Tibial artery (tissue), 4 donors: ENCODE results near the gene CADM2.

Source experiments
- DNase-seq, 2 donors: peaks; one replicate each; pipeline ENCODE4 v3.0.0-alpha.2; 2019
- H3K27ac ChIP-seq, 2 donors: fragments of 200-600 bp; sonication (generic) in 1 of 2; 1 replicate in 1 of 2; 2 replicates in 1 of 2; pipeline ENCODE4 v1.5.1; 2018 to 2019; ENCODE audit warnings: mild to moderate bottlenecking in 1 of 2
- H3K27me3 ChIP-seq, 2 donors: fragments of 200-600 bp; sonication (generic) in 1 of 2; one replicate each; pipeline versions ENCODE4 v1.5.1 to v1.6.0; 2016 to 2019
- H3K36me3 ChIP-seq, 3 donors: fragments of 200-600 bp; sonication (generic) in 2 of 3; one replicate each; pipeline ENCODE4 v1.5.1; 2016 to 2019; ENCODE audit warnings: mild to moderate bottlenecking in 2 of 3
- H3K4me1 ChIP-seq, 4 donors: fragments of 200-600 bp; sonication (generic) in 2 of 4; 1 replicate in 3 of 4; 2 replicates in 1 of 4; pipeline ENCODE4 v1.5.1; 2016 to 2019
- H3K4me3 ChIP-seq, 2 donors: fragments of 200-600 bp; sonication (generic) in 1 of 2; 1 replicate in 1 of 2; 2 replicates in 1 of 2; pipeline ENCODE4 v1.5.1; 2018 to 2019; ENCODE audit warnings: mild to moderate bottlenecking in 2 of 2
- H3K9me3 ChIP-seq, 3 donors: fragments of 200-600 bp; sonication (generic) in 1 of 3; one replicate each; pipeline ENCODE4 v1.5.1; 2016 to 2019
- CTCF ChIP-seq, 2 experiments: fragments of 200-600 bp in 1 of 2; fragments of 450-650 bp in 1 of 2; IDR thresholded peaks; one replicate each; pipeline ENCODE4 v1.5.1; 2017 to 2019; ENCODE audit warnings: antibody characterized with exemption in 2 of 2, mild to moderate bottlenecking in 1 of 2, moderate library complexity in 1 of 2
- intact Hi-C: fragments of 100-400 bp; cut with DNase I; formaldehyde crosslinking; loops from one replicate; pipeline ENCODE4 v1.15.0; 2023; ENCODE audit warnings: low total_unique reads

CADM2 gene

DNA sequence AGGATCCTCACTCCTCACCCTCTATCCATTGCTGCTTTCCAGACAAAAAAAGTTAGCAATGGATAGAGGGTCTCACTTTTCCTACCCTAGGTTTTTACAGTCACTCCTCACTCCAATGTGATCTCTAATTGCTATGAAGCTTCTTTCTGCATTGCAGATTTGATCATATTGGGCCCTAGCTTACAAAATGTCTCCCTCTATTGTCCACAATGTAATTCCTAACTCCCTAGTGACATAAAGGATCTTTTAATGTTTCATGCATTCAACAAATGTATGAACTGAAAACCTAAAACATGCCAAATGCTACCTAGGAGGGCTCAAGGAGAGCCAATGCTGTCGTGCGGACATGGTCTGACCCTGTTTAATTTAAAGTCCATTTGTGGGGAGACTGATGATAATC lies 234.8 kb downstream of the CADM2 start:
- Histone ChIP-seq H3K4me1 (no peaks in the 10 kb centered on the region), H3K27ac (no peak overlapping the region), H3K36me3 (no peaks in the 10 kb centered on the region), H3K27me3 (no peaks in the 10 kb centered on the region), H3K4me3 (no peak overlapping the region), H3K9me3 (no peaks in the 10 kb centered on the region)
- TF ChIP-seq CTCF (IDR thresholded peaks at IDR 0.05): no peak
- DNase-seq: no peak
- intact Hi-C loops: no loop called here

DNA sequence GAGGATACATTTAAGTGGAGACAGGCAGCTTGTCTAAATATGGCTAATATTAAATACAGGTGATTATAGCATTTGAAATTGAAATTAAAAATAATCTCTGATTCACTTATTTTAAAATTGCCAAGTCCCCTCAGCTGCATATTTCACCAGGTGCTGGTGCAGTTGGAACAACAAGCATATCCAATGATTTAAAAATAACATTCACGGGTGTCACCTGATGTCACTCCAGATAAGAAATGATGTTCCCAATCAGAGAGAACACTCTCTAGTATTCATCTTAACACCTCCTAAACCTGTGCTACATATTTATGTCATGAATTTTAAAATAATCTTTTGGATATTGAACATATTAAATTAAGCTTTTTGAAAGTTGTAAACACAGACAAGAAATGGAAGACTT lies 249.9 kb downstream of the CADM2 start:
- no peaks in the 10 kb centered on the region for H3K36me3 ChIP-seq
- no peak overlapping the region for H3K4me3 ChIP-seq
- no peak for TF ChIP-seq CTCF (IDR thresholded peaks at IDR 0.05)
- H3K9me3 ChIP-seq: no peaks in the 10 kb centered on the region
- H3K27ac ChIP-seq: no peak overlapping the region
- H3K27me3 ChIP-seq: no peaks in the 10 kb centered on the region
- intact Hi-C loops: no loop called here
- DNase-seq: no peak
- H3K4me1 ChIP-seq: no peaks in the 10 kb centered on the region

DNA sequence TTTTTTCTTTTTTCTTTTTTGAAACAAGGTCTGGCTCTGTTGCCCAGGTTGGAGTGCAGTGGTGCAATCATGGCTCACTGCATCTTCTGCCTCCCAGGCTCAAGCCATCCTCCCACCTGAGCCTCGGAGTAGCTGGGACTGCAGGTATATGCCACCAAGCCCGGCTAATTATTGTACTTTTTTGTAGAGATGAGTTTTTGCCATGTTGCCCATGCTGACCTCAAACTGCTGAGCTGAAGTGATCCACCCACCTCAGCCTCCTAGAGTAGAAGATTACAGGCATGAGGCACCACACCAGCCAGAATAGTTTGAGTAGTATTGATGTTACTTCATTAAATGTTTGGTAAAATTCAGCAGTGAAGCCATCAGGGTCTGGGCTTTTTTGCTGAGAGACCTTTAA lies 251.8 kb downstream of the CADM2 start:
- intact Hi-C loops: no loop called here

DNA sequence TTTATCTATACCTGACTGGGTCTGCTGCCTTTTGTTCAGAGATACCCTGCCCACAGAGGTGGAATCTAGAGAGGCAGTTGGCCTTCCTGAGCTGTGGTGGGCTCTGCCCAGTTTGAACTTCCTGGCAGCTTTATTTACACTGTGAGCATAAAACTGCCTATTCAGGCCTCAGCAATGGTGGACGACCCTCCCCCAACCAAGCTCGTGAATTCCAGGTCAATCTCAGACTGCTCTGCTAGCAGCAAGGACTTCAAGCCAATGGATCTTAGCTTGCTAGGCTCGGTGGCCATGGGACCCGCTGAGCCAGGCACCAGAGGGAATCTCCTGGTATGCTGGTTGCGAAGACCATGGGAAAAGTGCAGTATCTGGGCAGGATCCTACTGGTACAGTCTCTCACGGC lies 270.2 kb downstream of the CADM2 start:
- H3K36me3 ChIP-seq: no peaks in the 10 kb centered on the region
- H3K27me3 ChIP-seq: no peaks in the 10 kb centered on the region
- DNase-seq: no peak
- no peaks in the 10 kb centered on the region for H3K4me1 ChIP-seq
- H3K27ac ChIP-seq: no peak overlapping the region
- intact Hi-C loops: no loop called here
- no peaks in the 10 kb centered on the region for H3K9me3 ChIP-seq
- TF ChIP-seq CTCF (IDR thresholded peaks at IDR 0.05): no peak
- H3K4me3 ChIP-seq: no peak overlapping the region

More for the DNA sequence above, 251.8 kb downstream of the CADM2 start:
- Histone ChIP-seq H3K4me3 (no peak overlapping the region), H3K4me1 (no peaks in the 10 kb centered on the region), H3K36me3 (no peaks in the 10 kb centered on the region), H3K27ac (no peak overlapping the region), H3K27me3 (no peaks in the 10 kb centered on the region), H3K9me3 (peaks cover 0 to 5% (median 0%) of the 10 kb centered on the region in 3 donors)
- no peak for DNase-seq
- no peak for TF ChIP-seq CTCF (IDR thresholded peaks at IDR 0.05)

DNA sequence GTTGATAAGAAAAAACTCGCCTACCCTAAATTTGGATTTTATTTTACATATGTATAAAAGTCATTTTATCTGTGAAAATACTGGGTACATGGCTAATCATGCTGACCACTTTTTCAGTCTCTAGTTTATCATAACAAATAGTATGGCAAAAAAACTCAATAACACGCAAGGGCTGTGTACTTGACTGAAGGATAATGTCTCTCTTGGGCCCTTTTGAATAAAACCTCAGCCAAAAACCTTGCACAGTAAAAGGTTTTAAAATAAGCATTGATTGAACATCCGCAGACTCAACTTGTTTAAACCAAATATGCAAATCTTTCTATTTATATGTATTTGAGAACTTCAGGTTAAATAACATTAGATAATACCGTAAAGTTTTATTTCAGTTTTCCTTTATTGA lies 285.3 kb downstream of the CADM2 start:
- Histone ChIP-seq H3K27me3 (no peaks in the 10 kb centered on the region), H3K27ac (no peak overlapping the region), H3K4me3 (no peak overlapping the region), H3K36me3 (no peaks in the 10 kb centered on the region), H3K9me3 (no peaks in the 10 kb centered on the region), H3K4me1 (no peaks in the 10 kb centered on the region)
- no peak for TF ChIP-seq CTCF (IDR thresholded peaks at IDR 0.05)
- intact Hi-C loops: no loop called here
- no peak for DNase-seq

DNA sequence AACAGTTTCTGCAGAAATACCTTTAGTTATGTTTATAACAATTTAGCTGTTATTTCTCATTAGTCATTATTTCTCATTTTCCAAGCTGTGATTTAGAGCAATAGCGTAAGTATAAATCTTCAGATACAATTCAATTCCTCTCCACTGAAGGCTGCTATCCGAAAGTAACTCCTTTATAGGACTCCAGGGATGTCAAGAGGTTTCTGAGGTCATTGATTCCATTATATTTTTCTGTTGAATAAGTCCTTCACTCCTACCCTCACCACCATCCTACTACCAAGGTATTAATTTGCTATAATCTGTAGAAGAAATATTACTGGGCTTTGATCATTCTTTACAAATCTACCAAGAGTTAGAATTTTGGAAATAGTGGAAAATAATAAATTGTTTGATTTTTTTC lies 285.7 kb downstream of the CADM2 start:
- no peaks in the 10 kb centered on the region for H3K36me3 ChIP-seq
- no peak overlapping the region for H3K27ac ChIP-seq
- DNase-seq: no peak
- no peaks in the 10 kb centered on the region for H3K27me3 ChIP-seq
- intact Hi-C loops: no loop called here
- H3K4me3 ChIP-seq: no peak overlapping the region
- no peaks in the 10 kb centered on the region for H3K9me3 ChIP-seq
- no peak for TF ChIP-seq CTCF (IDR thresholded peaks at IDR 0.05)
- H3K4me1 ChIP-seq: no peaks in the 10 kb centered on the region
